Thoracic aorta (tissue), 2 donors: ENCODE results near the gene USP49. TPM values are rescaled to one million over a fixed set of nuclear protein-coding genes. Genes with fewer than 3 reads are reported as not detected.

ENCODE experiments used
- ATAC-seq: fragments of 150-250 bp; one replicate; pipeline ENCODE4 v1.8.0; 2017; ENCODE audit warnings: low read depth; ENCODE audit not compliant: insufficient number of reproducible peaks, low FRiP score
- DNase-seq: peaks from one replicate; pipeline ENCODE4 v3.0.0-alpha.2; 2020; ENCODE audit warnings: low spot score
- H3K27ac ChIP-seq, 2 donors: fragments of 200-600 bp; sonication (generic); 1 replicate in 1 of 2; 2 replicates in 1 of 2; pipeline ENCODE4 v1.5.1; 2016; ENCODE audit warnings: mild to moderate bottlenecking in 2 of 2, moderate library complexity in 2 of 2
- H3K27me3 ChIP-seq: fragments of 200-600 bp; sonication (generic); replicated peaks from 2 replicates; pipeline ENCODE4 v1.6.0; 2016; ENCODE audit warnings: mild to moderate bottlenecking; ENCODE audit not compliant: insufficient read depth
- H3K36me3 ChIP-seq: fragments of 200-600 bp; sonication (generic); one replicate; pipeline ENCODE4 v1.5.1; 2016
- H3K4me1 ChIP-seq, 2 donors: fragments of 200-600 bp; sonication (generic); 1 replicate in 1 of 2; 2 replicates in 1 of 2; pipeline versions ENCODE4 v1.5.1 to v1.6.0; 2016; ENCODE audit warnings: low read depth in 2 of 2, mild to moderate bottlenecking in 1 of 2; ENCODE audit not compliant: control insufficient read depth in 1 of 2
- H3K4me3 ChIP-seq: fragments of 200-600 bp; sonication (generic); 2 replicates; pipeline ENCODE4 v1.5.1; 2016; ENCODE audit warnings: mild to moderate bottlenecking
- H3K9me3 ChIP-seq: fragments of 200-600 bp; sonication (generic); 2 replicates; pipeline ENCODE4 v1.5.1; 2016
- total RNA-seq, 2 donors: library from RNA; depleted of rRNA; stranded (reverse); fragments of >200 nt; gene quantifications; one replicate each; pipeline versions ENCODE4 v1.1.0 to v1.2.3, GENCODE V29; 2016
- TF ChIP-seq, protein P1 (sequence below): fragments of 200-600 bp; sonication (generic); IDR thresholded peaks from one replicate; pipeline ENCODE4 v1.5.1; 2019; ENCODE audit warnings: antibody characterized with exemption

USP49 gene
- total RNA-seq, 2 donors from 2014 or later, result 3.3 to 3.8 TPM

GRCh38 chr6:41927253-41927652 is 32.1 kb upstream of the USP49 start:
- H3K36me3 ChIP-seq, result peaks cover 37% of the 10 kb centered on the region

DNA sequence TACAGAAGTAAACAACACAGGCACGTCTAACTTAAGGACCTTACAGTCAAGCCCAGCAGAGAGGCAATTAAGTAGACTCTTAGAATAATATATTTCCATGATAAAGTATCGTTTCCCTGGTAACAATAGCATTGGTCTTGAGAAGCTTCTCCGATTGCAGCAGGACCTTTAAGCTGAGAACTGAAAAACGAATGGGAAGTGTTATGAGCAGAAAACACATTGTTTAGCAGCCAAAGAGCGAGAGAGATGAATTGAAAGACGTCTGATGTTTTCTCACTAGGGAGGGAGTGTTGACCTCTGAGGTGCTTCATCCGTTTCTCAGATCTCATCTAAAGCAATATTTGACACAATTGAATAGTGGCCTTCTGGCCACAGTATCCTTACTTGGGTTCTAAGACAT is 27.0 kb upstream of the USP49 start:
- H3K4me3 ChIP-seq, result peak overlapping the region; percentile 81
- H3K36me3 ChIP-seq, result peaks cover 2% of the 10 kb centered on the region
- no peaks in the 10 kb centered on the region for H3K9me3 ChIP-seq
- peaks cover 22 to 43% of the 10 kb centered on the region in 2 donors for H3K4me1 ChIP-seq
- TF ChIP-seq, protein P1, sequence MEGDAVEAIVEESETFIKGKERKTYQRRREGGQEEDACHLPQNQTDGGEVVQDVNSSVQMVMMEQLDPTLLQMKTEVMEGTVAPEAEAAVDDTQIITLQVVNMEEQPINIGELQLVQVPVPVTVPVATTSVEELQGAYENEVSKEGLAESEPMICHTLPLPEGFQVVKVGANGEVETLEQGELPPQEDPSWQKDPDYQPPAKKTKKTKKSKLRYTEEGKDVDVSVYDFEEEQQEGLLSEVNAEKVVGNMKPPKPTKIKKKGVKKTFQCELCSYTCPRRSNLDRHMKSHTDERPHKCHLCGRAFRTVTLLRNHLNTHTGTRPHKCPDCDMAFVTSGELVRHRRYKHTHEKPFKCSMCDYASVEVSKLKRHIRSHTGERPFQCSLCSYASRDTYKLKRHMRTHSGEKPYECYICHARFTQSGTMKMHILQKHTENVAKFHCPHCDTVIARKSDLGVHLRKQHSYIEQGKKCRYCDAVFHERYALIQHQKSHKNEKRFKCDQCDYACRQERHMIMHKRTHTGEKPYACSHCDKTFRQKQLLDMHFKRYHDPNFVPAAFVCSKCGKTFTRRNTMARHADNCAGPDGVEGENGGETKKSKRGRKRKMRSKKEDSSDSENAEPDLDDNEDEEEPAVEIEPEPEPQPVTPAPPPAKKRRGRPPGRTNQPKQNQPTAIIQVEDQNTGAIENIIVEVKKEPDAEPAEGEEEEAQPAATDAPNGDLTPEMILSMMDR, result no peak
- H3K27ac ChIP-seq, result no peak overlapping the region
- no peaks in the 10 kb centered on the region for H3K27me3 ChIP-seq
- DNase-seq (no peak), ATAC-seq (no peak)

More at GRCh38 chr6:41927253-41927652, 32.1 kb upstream of the USP49 start:
- no peak for ATAC-seq
- Histone ChIP-seq H3K27ac (no peak overlapping the region), H3K27me3 (no peaks in the 10 kb centered on the region), H3K4me3 (no peak overlapping the region), H3K9me3 (no peaks in the 10 kb centered on the region), H3K4me1 (peaks cover 9 to 14% of the 10 kb centered on the region in 2 donors)
- no peak for DNase-seq
- TF ChIP-seq, protein P1, result no peak

- peak overlapping the region; percentile 91 to 99 for H3K27ac ChIP-seq
- H3K4me1 ChIP-seq, result peaks cover 22 to 43% of the 10 kb centered on the region in 2 donors
- no peaks in the 10 kb centered on the region for H3K9me3 ChIP-seq
- H3K4me3 ChIP-seq, result peak overlapping the region; percentile 81
- no peaks in the 10 kb centered on the region for H3K27me3 ChIP-seq
- no peak for ATAC-seq
- DNase-seq, result no peak
- TF ChIP-seq, protein P1, result no peak
- H3K36me3 ChIP-seq, result no peaks in the 10 kb centered on the region
Measured at GRCh38 chr6:41921712-41921998, 26.5 kb upstream of the USP49 start.

DNA sequence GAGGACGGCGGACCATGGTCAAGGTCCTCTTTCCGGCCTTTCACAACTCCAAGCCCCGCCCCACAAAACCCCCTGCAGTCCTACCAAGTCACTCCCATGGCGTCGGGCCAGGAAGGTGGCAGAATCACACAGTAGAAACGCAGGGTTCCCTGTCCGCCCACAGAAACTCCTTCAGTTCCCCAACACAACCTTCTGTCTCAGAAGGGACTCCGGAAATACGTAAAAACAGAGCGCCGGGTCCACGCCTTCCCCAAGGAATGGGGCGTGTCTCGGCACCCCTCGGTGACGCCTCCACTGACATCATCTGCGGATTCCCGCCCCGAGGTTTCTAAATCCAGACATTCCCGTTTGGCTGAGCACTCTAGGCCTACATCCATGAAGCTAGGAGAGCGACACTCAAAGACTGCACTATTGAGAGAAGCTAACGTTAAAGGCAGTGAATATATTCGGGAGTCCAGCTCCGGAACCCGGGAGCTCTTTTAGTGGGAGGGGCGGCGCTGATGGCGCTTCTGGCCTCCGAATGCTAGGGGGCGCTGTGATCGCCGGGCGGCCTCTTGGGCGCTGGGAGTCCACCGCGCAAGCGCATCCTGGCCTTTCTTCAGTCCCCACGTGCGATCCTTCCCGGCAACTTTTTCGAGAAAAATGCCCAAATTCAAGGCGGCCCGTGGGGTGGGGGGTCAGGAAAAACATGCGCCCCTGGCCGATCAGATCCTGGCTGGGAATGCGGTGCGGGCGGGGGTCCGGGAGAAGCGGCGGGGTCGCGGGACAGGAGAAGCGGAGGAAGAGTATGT is 25.9 kb upstream of the USP49 start, which contains the start of the genes BYSL and MED20:
TSS of gene BYSL (plus strand) at position 579 of the 791 bp plus-strand sequence. CDS start at position 643, 64 bp downstream.
TSS of gene MED20 (minus strand) at position 219 of the 791 bp plus-strand sequence. CDS start at position 98, 121 bp downstream.
- Histone ChIP-seq H3K27ac (peak within 1 kb of the TSS; percentile 91 to 99), H3K27me3 (no peaks in the 10 kb centered on the region), H3K4me1 (peaks cover 22 to 43% of the 10 kb centered on the region in 2 donors), H3K9me3 (no peaks in the 10 kb centered on the region), H3K36me3 (no peaks in the 10 kb centered on the region), H3K4me3 (peak within 1 kb of the TSS; percentile 81)
- peak; percentile 94 for ATAC-seq
- TF ChIP-seq, protein P1, result peak; percentile 95
- peak; percentile 86 for DNase-seq

- TF ChIP-seq, protein P1, result no peak
- peaks cover 16 to 32% of the 10 kb centered on the region in 2 donors for H3K4me1 ChIP-seq
- no peak overlapping the region for H3K27ac ChIP-seq
- H3K27me3 ChIP-seq, result no peaks in the 10 kb centered on the region
- no peak for ATAC-seq
- no peak overlapping the region for H3K4me3 ChIP-seq
- H3K36me3 ChIP-seq, result peaks cover 13% of the 10 kb centered on the region
- H3K9me3 ChIP-seq, result no peaks in the 10 kb centered on the region
- no peak for DNase-seq
Measured at GRCh38 chr6:41917528-41917927, 22.4 kb upstream of the USP49 start.
